Measurements from ENCODE around the gene ACTMAP.

Gene ACTMAP

GRCh38 chr19:40704491-40705361 lies 45.6 kb downstream of the ACTMAP start:
- TF ChIP-seq REST (IDR thresholded peaks at IDR 0.05; ENCODE audit: insufficient replicate concordance, low read depth) (no peak), SPI1 (IDR thresholded peaks at IDR 0.05; ENCODE audit: borderline replicate concordance, low read depth) (no peak), CTCF (IDR thresholded peaks at IDR 0.05; ENCODE audit: insufficient read depth, low read length) (no peak), GABPA (IDR thresholded peaks at IDR 0.05; ENCODE audit: low read depth) (no peak), POLR2AphosphoS5 (IDR thresholded peaks at IDR 0.05; ENCODE audit: low read depth) (no peak)
- Histone ChIP-seq H3K27ac (replicated peaks) (no peak overlapping the region), H3K4me3 (replicated peaks; ENCODE audit: insufficient read depth, low read length) (no peak overlapping the region), H3K27me3 (ENCODE audit: insufficient read depth, poor library complexity, severe bottlenecking) (no peaks in the 10 kb centered on the region)
- DNase-seq (ENCODE audit: low read depth in 1 of 2, low spot score in 1 of 2) = no peak

GRCh38 chr19:40703029-40703755 lies 47.1 kb downstream of the ACTMAP start:
- no peak overlapping the region for H3K4me3 ChIP-seq (replicated peaks; ENCODE audit: insufficient read depth, low read length)
- no peak for DNase-seq (ENCODE audit: low read depth in 1 of 2, low spot score in 1 of 2)
- TF ChIP-seq POLR2AphosphoS5 (IDR thresholded peaks at IDR 0.05; ENCODE audit: low read depth) = no peak
- no peak for TF ChIP-seq SPI1 (IDR thresholded peaks at IDR 0.05; ENCODE audit: borderline replicate concordance, low read depth)
- no peak for TF ChIP-seq REST (IDR thresholded peaks at IDR 0.05; ENCODE audit: insufficient replicate concordance, low read depth)
- no peak for TF ChIP-seq CTCF (IDR thresholded peaks at IDR 0.05; ENCODE audit: insufficient read depth, low read length)
- no peak for TF ChIP-seq GABPA (IDR thresholded peaks at IDR 0.05; ENCODE audit: low read depth)
- H3K27ac ChIP-seq (replicated peaks) = no peak overlapping the region
- no peaks in the 10 kb centered on the region for H3K27me3 ChIP-seq (ENCODE audit: insufficient read depth, poor library complexity, severe bottlenecking)

- no peak overlapping the region for H3K4me3 ChIP-seq (replicated peaks; ENCODE audit: insufficient read depth, low read length)
- no peak for DNase-seq (ENCODE audit: low read depth in 1 of 2, low spot score in 1 of 2)
- TF ChIP-seq POLR2AphosphoS5 (IDR thresholded peaks at IDR 0.05; ENCODE audit: low read depth) (no peak), CTCF (IDR thresholded peaks at IDR 0.05; ENCODE audit: insufficient read depth, low read length) (no peak), GABPA (IDR thresholded peaks at IDR 0.05; ENCODE audit: low read depth) (no peak), REST (IDR thresholded peaks at IDR 0.05; ENCODE audit: insufficient replicate concordance, low read depth) (no peak), SPI1 (IDR thresholded peaks at IDR 0.05; ENCODE audit: borderline replicate concordance, low read depth) (no peak)
- no peak overlapping the region for H3K27ac ChIP-seq (replicated peaks)
- no peaks in the 10 kb centered on the region for H3K27me3 ChIP-seq (ENCODE audit: insufficient read depth, poor library complexity, severe bottlenecking)
Measured at GRCh38 chr19:40702337-40703012, 47.8 kb downstream of the ACTMAP start.
